Left colon (tissue), 2 donors: ENCODE results near the gene CNN2. TPM values are rescaled to one million over a fixed set of nuclear protein-coding genes. Genes with fewer than 3 reads are reported as not detected.
"Not testable (repeated sequence)": the region's sequence is repeated elsewhere in the genome, so short reads cannot be mapped to it uniquely, and the experiment has no call there.

ENCODE experiments used
- ATAC-seq: fragments of 200-7000 bp; cut with Tn5 transposase; one replicate; pipeline ENCODE4 v1.9.1; 2020; ENCODE audit warnings: mild to moderate bottlenecking, moderate library complexity
- DNase-seq, 2 donors: peaks; one replicate each; pipeline ENCODE4 v3.0.0-alpha.2; 2020
- intact Hi-C, 2 donors: fragments of 100-400 bp; cut with DNase I in 1 of 2; cut with micrococcal nuclease in 1 of 2; formaldehyde crosslinking; loops; one replicate each; pipeline versions ENCODE4 v1.11.2 to v1.14.0; 2022; cut with DNase I, micrococcal nuclease
- total RNA-seq, 2 donors: library from RNA; stranded (reverse); fragmentation: NEBNext Ultra II Directional; extraction: Animal tissue kit (Norgen Biotek cat#: 25700); gene quantifications; one replicate each; pipeline ENCODE4 v1.2.1, GENCODE V29; 2021
- donor health status: DM: no; HTN: no; CAD: no.
- donor health status: DM: yes; HTN: yes; CAD: no.

The CNN2 gene
- total RNA-seq, 2 donors from 2014 or later = 76.6 to 106 TPM

- DNase-seq (peak in 1 of 2 donors; percentile 31), ATAC-seq (no peak)
- intact Hi-C loops = no loop called here
These were observed 6.8 kb upstream of the CNN2 start for GRCh38 chr19:1019616-1019961.

- intact Hi-C loops = no loop called here
- ATAC-seq (peak; percentile 1), DNase-seq (peak; percentile 57)
These were observed 6.2 kb upstream of the CNN2 start for GRCh38 chr19:1019980-1020867.

GRCh38 chr19:1020868-1021425 lies 5.5 kb upstream of the CNN2 start, which contains the start of gene TMEM259:
Gene TMEM259, minus strand, starts transcription at chr19:1021123. Its CDS starts 127 bp downstream, at chr19:1020996.
- DNase-seq = peak; percentile 96 to 98
- intact Hi-C loops = no loop called here
- ATAC-seq = peak; percentile 79

- DNase-seq, intact Hi-C loops, ATAC-seq: not testable (repeated sequence)
These were observed 2.6 kb upstream of the CNN2 start for GRCh38 chr19:1023883-1024188.

- DNase-seq, ATAC-seq, intact Hi-C loops: not testable (repeated sequence)
These were observed 1.3 kb upstream of the CNN2 start for GRCh38 chr19:1025080-1025479.

- DNase-seq (peak in 1 of 2 donors; percentile 62), ATAC-seq (peak; percentile 9)
- intact Hi-C loops = no loop called here
These were observed 608 bp downstream of the CNN2 start for GRCh38 chr19:1026783-1027649.

- intact Hi-C loops = no loop called here
- DNase-seq = peak in 1 of 2 donors; percentile 46
- ATAC-seq = peak; percentile 30
These were observed 1.2 kb downstream of the CNN2 start for GRCh38 chr19:1027650-1028061.

GRCh38 chr19:1028062-1028926 lies 1.9 kb downstream of the CNN2 start:
- ATAC-seq = peak; percentile 76

GRCh38 chr19:1032264-1032867 lies 6.0 kb downstream of the CNN2 start:
- DNase-seq (no peak), ATAC-seq (no peak)
- intact Hi-C loops = no loop called here

More at GRCh38 chr19:1028062-1028926, 1.9 kb downstream of the CNN2 start:
- peak; percentile 84 to 86 for DNase-seq
- intact Hi-C loops = no loop called here

- DNase-seq (no peak), ATAC-seq (no peak)
- intact Hi-C loops = no loop called here
These were observed 9.7 kb downstream of the CNN2 start for GRCh38 chr19:1035998-1036621.

GRCh38 chr19:1037621-1038064 lies 11.2 kb downstream of the CNN2 start:
- no peak for ATAC-seq
- DNase-seq = peak in 1 of 2 donors; percentile 23
- intact Hi-C loops = no loop called here

GRCh38 chr19:1038978-1039645 lies 12.7 kb downstream of the CNN2 start:
- ATAC-seq (no peak), DNase-seq (peak in 1 of 2 donors; percentile 37)
- intact Hi-C loops = no loop called here

- peak; percentile 75 for ATAC-seq
- intact Hi-C loops = no loop called here
These were observed 13.5 kb downstream of the CNN2 start, which contains the start of gene ABCA7 for GRCh38 chr19:1039646-1040475. Gene ABCA7, plus strand, starts transcription at chr19:1040107. Its CDS starts 1,255 bp downstream, at chr19:1041362.

GRCh38 chr19:1040476-1041271 lies 14.3 kb downstream of the CNN2 start:
- intact Hi-C loops = no loop called here
- ATAC-seq (peak; percentile 63), DNase-seq (peak; percentile 91 to 95)

More at GRCh38 chr19:1039646-1040475, 13.5 kb downstream of the CNN2 start, which contains the start of gene ABCA7:
- DNase-seq = peak; percentile 99

- intact Hi-C loops = no loop called here
- DNase-seq (no peak), ATAC-seq (no peak)
These were observed 14.9 kb downstream of the CNN2 start for GRCh38 chr19:1041272-1041834.
